HCT116 (cell line): ENCODE results near the gene AIFM1. TPM values are rescaled to one million over a fixed set of nuclear protein-coding genes. Genes with fewer than 3 reads are reported as not detected.

ENCODE experiments used
- ATAC-seq: fragments of 200-7000 bp; cut with Tn5 transposase; 2 replicates; pipeline ENCODE4 v1.9.1; 2020; ENCODE audit warnings: mild to moderate bottlenecking, moderate library complexity
- BruUV-seq: library from RNA; stranded (reverse); fragments of 400-500 nt; replicated peaks from 2 replicates; lab custom pipeline; 2021; lab: Mats Ljungman, UMichigan
- CTCF ChIA-PET: fragments of 300-600 bp; sonication (Branson Sonifier 250); formaldehyde crosslinking; loops from one replicate; lab custom pipeline; 2021; ENCODE audit warnings: antibody characterized with exemption; lab: Charles Lee
- POLR2A ChIA-PET: fragments of 300-600, 350-600 bp; sonication (Branson Sonifier 250); formaldehyde crosslinking; loops from one replicate; lab custom pipeline; 2021; ENCODE audit warnings: antibody characterized with exemption; lab: Charles Lee
- RAD21 ChIA-PET, 2 experiments: fragments of 300-600 bp; sonication (Branson Sonifier 250); formaldehyde crosslinking; loops; one replicate each; lab custom pipeline; 2023; ENCODE audit warnings: low total read pairs in 2 of 2; ENCODE audit not compliant: uncharacterized antibody in 2 of 2, unreplicated experiment in 2 of 2, low non-redundant PET in 1 of 2; lab: Charles Lee
- DNase-seq: peaks from one replicate; pipeline ENCODE4 v3.0.0-alpha.2; 2010; ENCODE audit warnings: low read depth, low spot score
- H2AFZ ChIP-seq: fragments of 200-600 bp; shearing (Covaris generic), sonication (generic); 2 replicates; pipeline ENCODE4 v1.6.1; 2017; ENCODE audit warnings: low read depth, mixed run types, mixed read lengths, antibody characterized with exemption, low read length; ENCODE audit not compliant: poor library complexity, severe bottlenecking
- H3K27ac ChIP-seq: 2 replicates; pipeline ENCODE4 v1.5.1; 2012; ENCODE audit warnings: low read depth, low read length
- H3K27me3 ChIP-seq: fragments of 200-600 bp; sonication (generic); 2 replicates; pipeline ENCODE4 v1.6.1; 2016; ENCODE audit warnings: mixed run types, low read length, mixed read lengths; ENCODE audit not compliant: insufficient read depth
- H3K36me3 ChIP-seq, 2 experiments: fragments of 200-500 bp in 1 of 2; fragments of 200-600 bp in 1 of 2; sonication (Bioruptor generic) in 1 of 2; sonication (generic) in 1 of 2; 2 replicates each; pipeline versions ENCODE4 v1.5.1 to v1.6.1; 2014 to 2016; ENCODE audit warnings: low read length in 2 of 2, inconsistent platforms in 1 of 2, mixed read lengths in 1 of 2, mixed run types in 1 of 2; ENCODE audit not compliant: insufficient read depth in 2 of 2, control insufficient read depth in 1 of 2
- H3K4me1 ChIP-seq, 2 experiments: fragments of 200-600 bp in 1 of 2; sonication (generic) in 1 of 2; 2 replicates each; pipeline versions ENCODE4 v1.5.1 to v1.6.1; 2012 to 2017; ENCODE audit warnings: low read length in 2 of 2, inconsistent platforms in 1 of 2, mild to moderate bottlenecking in 1 of 2, mixed read lengths in 1 of 2, mixed run types in 1 of 2, moderate library complexity in 1 of 2; ENCODE audit not compliant: insufficient read depth in 2 of 2, control insufficient read depth in 1 of 2
- H3K4me2 ChIP-seq: fragments of 200-600 bp; sonication (generic); 2 replicates; pipeline ENCODE4 v1.6.1; 2017; ENCODE audit warnings: mixed run types, low read length, mixed read lengths
- H3K4me3 ChIP-seq, 2 experiments: fragments of 200-600 bp in 1 of 2; sonication (generic) in 1 of 2; replicated peaks in 1 of 2; 2 replicates each; pipeline ENCODE4 v1.5.1; 2011 to 2016; ENCODE audit warnings: low read length in 2 of 2, control low read depth in 1 of 2, low read depth in 1 of 2, mild to moderate bottlenecking in 1 of 2, mixed read lengths in 1 of 2, mixed run types in 1 of 2
- H3K79me2 ChIP-seq: fragments of 200-600 bp; sonication (generic); 2 replicates; pipeline ENCODE4 v1.6.1; 2017; ENCODE audit warnings: mild to moderate bottlenecking, mixed run types, low read length, moderate library complexity, mixed read lengths; ENCODE audit not compliant: insufficient read depth
- H3K9ac ChIP-seq: fragments of 200-600 bp; sonication (generic); 2 replicates; pipeline ENCODE4 v1.6.1; 2016; ENCODE audit warnings: low read length, mixed read lengths
- H3K9me2 ChIP-seq: fragments of 200-600 bp; sonication (generic), shearing (Covaris generic); 2 replicates; pipeline ENCODE4 v1.6.1; 2017; ENCODE audit warnings: mixed run types, mild to moderate bottlenecking, moderate library complexity; ENCODE audit not compliant: insufficient read depth
- H3K9me3 ChIP-seq, 2 experiments: fragments of 200-500 bp in 1 of 2; fragments of 200-600 bp in 1 of 2; sonication (Bioruptor generic) in 1 of 2; sonication (generic) in 1 of 2; 2 replicates each; pipeline ENCODE4 v1.6.1; 2014 to 2017; ENCODE audit warnings: low read length in 2 of 2, mixed read lengths in 2 of 2, inconsistent platforms in 1 of 2, low read depth in 1 of 2, mild to moderate bottlenecking in 1 of 2, mixed run types in 1 of 2, moderate library complexity in 1 of 2; ENCODE audit not compliant: control insufficient read depth in 1 of 2, insufficient read depth in 1 of 2
- H4K20me1 ChIP-seq: fragments of 200-600 bp; sonication (generic), shearing (Covaris generic); 2 replicates; pipeline ENCODE4 v1.6.1; 2017; ENCODE audit warnings: mixed run types, mild to moderate bottlenecking, moderate library complexity; ENCODE audit not compliant: insufficient read depth
- CBX3 ChIP-seq: IDR thresholded peaks from 2 replicates; pipeline ENCODE4 v1.6.1; 2012; ENCODE audit warnings: low read depth
- CTCF ChIP-seq, 3 experiments: fragments of 200-600 bp in 1 of 3; sonication (generic) in 1 of 3; IDR thresholded peaks in 2 of 3; conservative IDR thresholded peaks in 1 of 3; 2 replicates each; pipeline ENCODE4 v1.5.1; 2012 to 2017; ENCODE audit warnings: low read depth in 2 of 3, low read length in 2 of 3, antibody characterized with exemption in 1 of 3, borderline replicate concordance in 1 of 3, control low read depth in 1 of 3, mild to moderate bottlenecking in 1 of 3, mixed read lengths in 1 of 3, mixed run types in 1 of 3, moderate library complexity in 1 of 3; ENCODE audit not compliant: insufficient read depth in 1 of 3
- EGR1 ChIP-seq: IDR thresholded peaks from 2 replicates; pipeline ENCODE4 v1.6.1; 2012; ENCODE audit warnings: low read depth
- ELF1 ChIP-seq: IDR thresholded peaks from 2 replicates; pipeline ENCODE4 v1.6.1; 2012; ENCODE audit warnings: low read depth, borderline replicate concordance
- EZH2phosphoT487 ChIP-seq: fragments of 200-600 bp; IDR thresholded peaks from 2 replicates; pipeline ENCODE4 v1.6.1; 2018; ENCODE audit warnings: antibody characterized with exemption, borderline replicate concordance
- FOSL1 ChIP-seq: IDR thresholded peaks from 2 replicates; pipeline ENCODE4 v1.6.1; 2012; ENCODE audit warnings: low read depth
- JUND ChIP-seq: IDR thresholded peaks from 2 replicates; pipeline ENCODE4 v1.6.1; 2012
- POLR2A ChIP-seq: IDR thresholded peaks from 2 replicates; pipeline ENCODE4 v1.7.0; 2011; ENCODE audit warnings: borderline replicate concordance; ENCODE audit not compliant: insufficient read depth, insufficient read length; ENCODE audit errors: extremely low read depth
- POLR2AphosphoS5 ChIP-seq: IDR thresholded peaks from 2 replicates; pipeline ENCODE4 v1.6.1; 2011; ENCODE audit warnings: mild to moderate bottlenecking, low read depth, low read length, moderate library complexity
- REST ChIP-seq: IDR thresholded peaks from 2 replicates; pipeline ENCODE4 v1.6.1; 2012; ENCODE audit warnings: low read depth
- SIN3A ChIP-seq: IDR thresholded peaks from 2 replicates; pipeline ENCODE4 v1.6.1; 2012; ENCODE audit warnings: low read depth
- SP1 ChIP-seq: IDR thresholded peaks from 2 replicates; pipeline ENCODE4 v1.6.1; 2012; ENCODE audit warnings: low read depth
- TCF7L2 ChIP-seq: IDR thresholded peaks from 2 replicates; pipeline ENCODE4 v1.7.0; 2011; ENCODE audit warnings: borderline replicate concordance, inconsistent platforms; ENCODE audit not compliant: insufficient read depth, insufficient read length; ENCODE audit errors: extremely low read depth
- intact Hi-C: fragments of 100-400 bp; cut with micrococcal nuclease; formaldehyde crosslinking; loops from 2 replicates; pipeline ENCODE4 v1.10.0; 2022
- total RNA-seq: library from RNA; stranded (reverse); gene quantifications from one replicate; pipeline ENCODE4 v1.2.1, GENCODE V29; 2021; ENCODE audit not compliant: unreplicated experiment

AIFM1 gene
- total RNA-seq, 1 experiment from 2014 or later = 50.0 TPM

- no peaks in the 10 kb centered on the region for H3K36me3 ChIP-seq
- H3K9ac ChIP-seq = no peak overlapping the region
- no peak overlapping the region for H2AFZ ChIP-seq
- BruUV-seq = no TSS peak
- ATAC-seq = no peak
- no peaks in the 10 kb centered on the region for H3K9me3 ChIP-seq
- H3K27ac ChIP-seq = no peak overlapping the region
- H3K27me3 ChIP-seq = no peaks in the 10 kb centered on the region
- no peak overlapping the region for H3K4me2 ChIP-seq
- no peak overlapping the region for H3K4me3 ChIP-seq
- intact Hi-C loops = no loop called here
- ChIA-PET CTCF (interaction anchor here (1.0 kb wide), 1 partner anchor 18 kb away, joined by 3 read pairs; no protein-coding TSS in a partner anchor), POLR2A (no interaction called here), RAD21 (interaction anchor here in 1 of 2 experiments (0.6 kb wide), 1 partner anchor 28 kb away, joined by 3 read pairs; no protein-coding TSS in a partner anchor)
- peaks cover 30% of the 10 kb centered on the region for H3K79me2 ChIP-seq
- no peak for TF ChIP-seq CBX3
- TF ChIP-seq POLR2AphosphoS5 = no peak
- no peaks in the 10 kb centered on the region for H3K9me2 ChIP-seq
- no peak for DNase-seq
- peaks cover 0 to 6% of the 10 kb centered on the region in 2 experiments; a peak in 1 of 4 replicates for H3K4me1 ChIP-seq
- 0 out of 2 replicates have a peak, but pooled peaks cover 3% of the 10 kb centered on the region for H4K20me1 ChIP-seq
Observed at GRCh38 chrX:130097507-130098209, 68.0 kb downstream of the AIFM1 start.

DNA sequence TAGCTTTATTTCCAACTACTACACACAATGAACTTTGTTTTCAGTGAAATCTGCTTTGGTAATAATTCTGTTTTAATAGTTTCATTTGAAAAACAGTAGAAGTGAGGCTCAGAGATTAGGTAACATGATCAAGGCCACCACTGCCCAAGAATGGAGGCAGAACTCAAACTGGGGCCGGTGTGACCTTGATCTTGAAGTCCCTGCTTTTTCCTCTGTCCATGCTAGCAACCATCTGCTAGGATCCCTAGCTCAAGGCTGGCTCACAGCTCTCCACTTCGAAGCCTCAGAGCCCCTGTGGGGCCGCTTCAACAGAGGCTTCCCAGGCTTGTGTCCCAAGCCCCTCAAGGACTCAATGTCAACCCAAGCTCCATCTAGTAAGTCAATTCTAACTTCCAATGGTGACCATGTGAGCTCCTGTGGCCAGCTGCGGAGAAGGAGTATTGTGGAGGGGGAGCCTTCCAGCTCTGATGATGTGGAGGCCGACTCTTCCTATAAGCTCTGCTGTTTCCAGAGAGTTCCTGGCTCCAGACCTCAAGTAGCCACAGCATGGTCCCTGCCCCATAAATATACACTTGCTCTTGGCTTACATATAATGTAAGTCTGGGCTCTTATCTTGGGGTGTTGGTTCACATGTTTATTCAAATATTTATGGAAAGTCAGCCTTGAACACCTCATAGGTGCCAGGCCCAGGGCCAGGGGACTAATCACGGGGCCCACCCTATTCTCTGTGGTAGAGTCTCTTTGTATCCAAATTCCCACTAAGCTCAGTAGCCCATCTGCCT, 70.2 kb downstream of the AIFM1 start:
- peaks cover 12% of the 10 kb centered on the region for H3K79me2 ChIP-seq
- CTCF ChIA-PET = no interaction called here
- POLR2A ChIA-PET = no interaction called here

More for the DNA sequence above, 70.2 kb downstream of the AIFM1 start:
- H3K27ac ChIP-seq = no peak overlapping the region
- no peak for DNase-seq
- no peak overlapping the region for H2AFZ ChIP-seq
- H3K27me3 ChIP-seq = no peaks in the 10 kb centered on the region
- peaks cover 0 to 20% of the 10 kb centered on the region in 2 experiments; a peak in 1 of 4 replicates for H3K4me1 ChIP-seq
- TF ChIP-seq POLR2A = no peak
- TF ChIP-seq JUND = no peak
- no peak for TF ChIP-seq ELF1
- no peak for TF ChIP-seq CTCF (IDR thresholded peaks at IDR 0.05 in 2 of 3, conservative IDR thresholded peaks at IDR 0.05 in 1 of 3; ENCODE audit: borderline replicate concordance in 1 of 3, insufficient read depth in 1 of 3, low read depth in 2 of 3, low read length in 2 of 3)
- no peak for TF ChIP-seq REST
- TF ChIP-seq SIN3A = no peak
- no peak for TF ChIP-seq POLR2AphosphoS5
- no peak for TF ChIP-seq FOSL1
- TF ChIP-seq SP1 = no peak
- no peak for TF ChIP-seq EGR1
- TF ChIP-seq EZH2phosphoT487 = no peak
- TF ChIP-seq TCF7L2 = no peak
- no peak overlapping the region for H3K9ac ChIP-seq
- H4K20me1 ChIP-seq = no peaks in the 10 kb centered on the region
- no peak overlapping the region for H3K4me2 ChIP-seq
- no peak for ATAC-seq
- intact Hi-C loops = no loop called here
- H3K4me3 ChIP-seq = no peak overlapping the region
- no peaks in the 10 kb centered on the region for H3K9me2 ChIP-seq
- no TSS peak for BruUV-seq
- RAD21 ChIA-PET = no interaction called here
- no peaks in the 10 kb centered on the region for H3K36me3 ChIP-seq
- no peaks in the 10 kb centered on the region for H3K9me3 ChIP-seq
